HG03060 (cell line): ENCODE data around the gene B4GALT4.
A peak's percentile ranks its signal among the peaks of the same experiment; 100 is the strongest.
"Not testable (repeated sequence)": the region's sequence is repeated elsewhere in the genome, so short reads cannot be mapped to it uniquely, and the experiment has no call there.

Experiments
- ATAC-seq: cut with Tn5 transposase; IDR thresholded peaks from one replicate; pipeline ENCODE4 v1.9.1; 2021; ENCODE audit warnings: low read depth, moderate number of reproducible peaks; ENCODE audit not compliant: unreplicated experiment

Gene B4GALT4, protein sequence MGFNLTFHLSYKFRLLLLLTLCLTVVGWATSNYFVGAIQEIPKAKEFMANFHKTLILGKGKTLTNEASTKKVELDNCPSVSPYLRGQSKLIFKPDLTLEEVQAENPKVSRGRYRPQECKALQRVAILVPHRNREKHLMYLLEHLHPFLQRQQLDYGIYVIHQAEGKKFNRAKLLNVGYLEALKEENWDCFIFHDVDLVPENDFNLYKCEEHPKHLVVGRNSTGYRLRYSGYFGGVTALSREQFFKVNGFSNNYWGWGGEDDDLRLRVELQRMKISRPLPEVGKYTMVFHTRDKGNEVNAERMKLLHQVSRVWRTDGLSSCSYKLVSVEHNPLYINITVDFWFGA

DNA sequence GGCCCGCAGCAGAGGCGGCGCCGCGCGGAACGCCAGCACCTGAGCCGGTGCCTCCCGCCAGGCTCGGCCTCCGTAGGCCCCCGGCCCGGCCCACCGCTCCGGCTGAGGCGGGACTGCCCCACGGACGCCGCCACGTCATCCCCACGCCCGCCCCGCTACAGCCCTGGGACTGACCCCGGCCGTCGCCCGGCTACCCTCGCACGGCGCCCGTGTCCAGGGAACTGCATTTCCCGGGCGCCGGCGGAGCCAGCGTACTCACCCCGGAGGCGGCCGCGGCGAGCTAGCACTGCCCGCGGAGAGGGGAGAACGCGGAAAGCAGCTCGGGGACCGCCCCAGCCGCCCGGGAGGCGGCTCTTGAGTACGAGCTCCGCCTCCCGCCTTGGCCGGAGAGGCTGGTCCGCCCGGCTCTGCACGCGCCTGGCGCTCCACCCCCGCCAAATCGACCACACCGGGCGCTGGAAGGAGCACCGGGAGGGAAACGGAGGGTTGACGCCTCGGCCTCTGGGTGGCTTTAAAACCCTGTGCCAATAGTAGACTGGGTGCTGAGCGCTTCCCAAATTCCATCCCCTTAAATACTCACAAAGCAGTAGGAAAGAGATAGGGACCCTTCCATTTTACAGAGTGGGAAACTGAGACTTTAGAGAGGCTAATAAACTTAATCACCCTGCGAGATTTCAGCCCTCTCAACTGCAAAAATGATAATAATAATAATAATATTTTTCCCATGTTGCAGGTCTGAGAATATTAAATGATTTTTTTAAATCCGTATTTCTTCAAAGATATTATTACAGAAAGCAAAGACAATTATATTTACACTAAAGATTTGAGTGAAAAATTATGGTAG is at the start of gene B4GALT4:
Gene B4GALT4 (minus strand): TSS at position 288 of the 844 bp plus-strand sequence. CDS start 10,779 bp downstream, outside the sequence.
- ATAC-seq: peak; percentile 52

DNA sequence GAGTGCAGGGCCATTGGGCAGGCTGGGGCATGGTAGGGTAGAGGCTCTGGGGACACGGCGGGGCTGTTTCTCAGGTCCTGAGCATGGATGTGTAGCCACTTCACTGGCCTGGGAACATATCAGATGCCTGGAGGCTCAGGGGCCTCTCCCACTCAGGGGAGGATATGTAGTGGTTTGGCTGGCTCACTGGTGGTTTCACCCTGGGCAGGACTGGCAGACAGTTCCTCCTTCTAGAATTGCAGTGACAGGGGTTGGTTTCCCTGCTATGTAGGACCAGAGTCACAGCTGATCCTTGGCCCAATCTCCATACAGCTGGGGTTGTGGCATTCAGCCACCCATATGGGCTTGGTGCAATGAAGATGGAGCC is 48.7 kb upstream of the B4GALT4 start:
- ATAC-seq: no peak

DNA sequence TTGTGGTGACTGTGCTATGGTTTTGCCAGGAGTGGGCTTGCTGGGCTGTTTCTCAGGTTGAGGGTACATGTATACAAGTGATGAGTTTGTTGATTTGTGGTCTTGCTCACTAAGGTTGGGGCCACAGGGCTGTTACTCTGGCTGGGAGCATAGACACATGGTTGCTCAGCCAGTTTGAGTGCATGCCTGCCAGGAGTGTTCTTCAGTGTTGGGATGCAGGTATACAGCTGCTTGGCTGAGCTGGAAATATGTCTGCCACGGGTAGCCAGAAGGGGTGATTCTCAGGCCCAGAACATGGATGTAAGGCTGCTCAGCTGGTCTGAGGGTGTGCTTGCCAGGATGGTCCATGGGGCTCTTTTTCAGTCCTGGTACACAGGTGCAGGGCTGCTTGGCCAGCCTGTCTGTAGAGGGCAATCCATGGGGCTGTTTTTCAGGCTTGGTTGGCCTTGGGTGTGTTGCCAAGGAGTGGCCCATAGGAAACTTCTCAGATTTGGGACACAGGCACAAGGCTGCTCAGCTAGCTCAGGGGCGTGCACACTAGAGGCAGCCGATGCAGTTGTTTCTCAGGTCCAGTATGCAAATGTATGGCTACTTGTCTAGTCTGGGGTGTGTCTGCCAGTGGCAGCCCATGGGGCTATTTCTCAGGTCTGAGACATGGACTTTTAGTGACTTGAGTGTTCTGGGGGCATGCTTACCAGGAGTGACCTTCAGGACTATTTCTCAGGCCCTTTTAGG is 48.2 kb upstream of the B4GALT4 start:
- ATAC-seq: no peak

DNA sequence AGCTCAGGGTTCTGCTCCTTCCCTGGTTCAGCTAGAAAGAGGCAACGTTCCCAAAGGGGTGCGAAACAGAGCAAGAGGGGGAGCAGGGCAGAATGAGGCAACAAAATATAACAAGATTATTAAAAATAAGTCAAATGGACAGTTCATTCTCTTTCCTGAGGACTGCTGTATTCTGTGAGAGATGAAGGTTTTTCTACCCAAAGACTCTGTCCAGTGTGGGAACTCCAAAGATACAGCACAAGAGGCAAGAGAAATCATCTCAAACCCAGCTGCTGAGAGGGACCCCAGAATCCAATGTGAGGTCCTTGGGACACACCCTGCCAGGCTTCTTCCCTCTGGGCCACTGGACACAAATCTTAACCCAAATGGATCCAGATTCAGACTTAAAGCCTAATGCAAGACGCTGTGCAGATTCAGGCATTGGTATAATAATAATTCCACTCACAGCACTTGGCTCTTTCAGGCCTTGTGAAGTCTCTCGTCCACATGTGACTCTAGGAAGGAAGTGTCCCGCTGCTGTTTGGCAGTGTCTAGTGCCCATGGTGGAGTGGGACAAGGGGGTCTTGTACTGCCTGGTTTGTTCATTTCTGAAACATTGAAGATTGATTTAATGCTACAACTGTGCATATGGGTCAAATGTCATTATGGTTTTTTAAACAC is 39.0 kb upstream of the B4GALT4 start:
- no peak for ATAC-seq

DNA sequence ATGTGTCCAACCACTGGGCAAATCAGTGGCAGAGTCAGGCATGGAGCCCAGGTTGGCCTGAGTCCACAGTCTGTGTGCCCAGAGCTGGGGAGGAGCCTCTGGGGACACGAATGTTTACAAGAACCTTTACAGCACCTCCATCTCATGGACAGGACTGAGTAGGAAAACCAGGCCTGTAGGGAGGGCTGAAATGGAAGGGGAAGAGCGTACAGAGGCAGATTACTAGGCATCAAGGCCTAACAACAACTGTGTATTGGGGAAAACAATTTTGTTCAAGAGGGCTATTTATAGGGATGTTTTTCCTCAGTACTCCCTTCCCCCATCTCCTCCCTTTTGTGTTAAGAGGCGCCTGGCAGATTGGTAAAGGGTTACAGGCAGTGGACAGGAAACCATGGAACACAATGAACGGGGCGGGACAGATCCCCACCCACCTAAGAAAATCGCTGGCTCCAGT is 38.5 kb upstream of the B4GALT4 start:
- ATAC-seq: no peak

DNA sequence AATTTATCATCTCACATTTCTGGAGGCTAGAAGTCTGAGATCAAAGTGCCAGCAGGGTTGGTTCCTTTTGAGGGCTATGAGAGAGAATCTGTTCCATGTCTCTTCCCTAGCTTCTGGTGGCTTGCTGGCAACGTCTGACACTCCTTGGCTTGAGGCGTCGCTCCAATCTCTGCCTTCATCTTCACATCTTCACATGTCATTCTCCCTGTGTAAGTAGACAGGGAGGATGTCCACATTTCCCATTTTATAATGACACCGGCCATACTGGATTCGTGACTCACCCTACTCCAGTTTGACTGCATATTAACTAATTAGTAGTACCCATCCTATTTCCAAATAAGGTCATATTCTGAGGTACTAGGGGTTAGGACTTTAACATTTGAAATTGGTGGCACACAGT is 36.0 kb upstream of the B4GALT4 start:
- no peak for ATAC-seq

DNA sequence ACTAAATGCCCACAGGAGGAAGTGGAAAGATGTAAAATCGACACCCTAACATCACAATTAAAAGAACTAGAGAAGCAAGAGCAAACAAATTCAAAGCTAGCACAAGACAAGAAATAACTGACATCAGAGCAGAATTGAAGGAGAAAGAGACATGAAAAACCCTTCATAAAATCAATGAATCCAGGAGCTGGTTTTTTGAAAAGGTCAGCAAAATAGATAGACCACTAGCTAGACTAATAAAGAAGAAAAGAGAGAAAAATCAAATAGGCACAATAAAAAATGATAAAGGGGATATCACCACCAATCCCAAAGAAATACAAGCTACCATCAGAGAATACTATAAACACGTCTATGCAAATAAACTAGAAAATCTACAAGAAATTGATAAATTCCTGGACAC is 29.5 kb upstream of the B4GALT4 start:
- not testable (repeated sequence) for ATAC-seq

DNA sequence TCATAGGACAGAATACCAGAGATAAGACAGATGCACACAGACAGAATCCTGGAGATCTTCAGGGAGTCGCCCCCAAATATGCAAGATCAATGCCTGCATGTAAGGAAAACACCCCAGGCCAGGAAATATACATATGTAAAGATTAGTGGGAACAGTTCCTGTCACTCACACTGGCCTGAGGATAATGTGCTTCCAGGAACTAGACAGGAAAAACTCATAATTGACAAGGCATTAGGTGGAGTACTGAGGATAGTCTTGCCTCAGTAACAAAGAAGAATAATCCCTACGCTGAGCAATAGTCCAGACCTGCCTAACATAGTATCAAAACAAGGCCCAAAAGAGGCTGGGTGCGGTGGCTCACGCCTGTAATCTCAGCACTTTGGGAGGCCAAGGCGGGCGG is 20.4 kb upstream of the B4GALT4 start:
- ATAC-seq: no peak

DNA sequence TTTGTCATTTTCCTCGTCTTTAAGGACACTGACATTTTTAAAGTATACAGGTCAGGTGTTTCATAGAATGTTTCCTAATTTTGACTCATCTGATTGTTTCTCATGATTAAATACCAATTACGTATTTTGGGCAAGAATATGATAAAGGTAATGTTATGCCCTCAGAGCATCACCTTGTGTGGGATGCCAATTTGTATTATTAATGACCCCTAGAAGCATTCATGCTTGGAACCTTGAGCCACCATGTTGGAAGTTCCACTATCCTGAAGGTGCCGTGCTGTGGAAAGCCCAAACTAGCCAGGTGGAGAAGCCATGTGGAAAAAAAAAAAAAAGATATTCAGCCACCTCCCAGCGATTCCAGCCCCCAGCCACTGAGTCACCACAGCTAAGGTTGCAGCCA is 19.1 kb upstream of the B4GALT4 start:
- ATAC-seq: no peak

DNA sequence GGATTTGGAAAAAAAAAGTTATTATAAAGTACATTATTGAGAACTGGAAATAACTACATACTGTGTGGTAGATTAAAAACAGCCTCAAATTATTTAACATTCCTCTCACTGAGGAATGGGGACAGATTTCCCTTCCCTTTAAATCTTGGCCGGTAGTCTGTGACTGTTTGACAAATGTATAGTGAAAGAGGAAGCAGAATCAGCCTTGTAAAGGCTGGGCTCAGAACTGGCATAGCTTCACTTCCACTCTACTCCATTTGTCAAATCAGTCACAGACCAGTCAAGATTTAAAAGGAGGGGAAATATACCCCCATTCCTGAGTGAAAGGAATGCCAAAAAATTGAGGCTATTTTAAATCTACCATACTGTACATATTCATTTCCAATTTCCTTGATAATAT is 18.2 kb upstream of the B4GALT4 start:
- ATAC-seq: no peak

DNA sequence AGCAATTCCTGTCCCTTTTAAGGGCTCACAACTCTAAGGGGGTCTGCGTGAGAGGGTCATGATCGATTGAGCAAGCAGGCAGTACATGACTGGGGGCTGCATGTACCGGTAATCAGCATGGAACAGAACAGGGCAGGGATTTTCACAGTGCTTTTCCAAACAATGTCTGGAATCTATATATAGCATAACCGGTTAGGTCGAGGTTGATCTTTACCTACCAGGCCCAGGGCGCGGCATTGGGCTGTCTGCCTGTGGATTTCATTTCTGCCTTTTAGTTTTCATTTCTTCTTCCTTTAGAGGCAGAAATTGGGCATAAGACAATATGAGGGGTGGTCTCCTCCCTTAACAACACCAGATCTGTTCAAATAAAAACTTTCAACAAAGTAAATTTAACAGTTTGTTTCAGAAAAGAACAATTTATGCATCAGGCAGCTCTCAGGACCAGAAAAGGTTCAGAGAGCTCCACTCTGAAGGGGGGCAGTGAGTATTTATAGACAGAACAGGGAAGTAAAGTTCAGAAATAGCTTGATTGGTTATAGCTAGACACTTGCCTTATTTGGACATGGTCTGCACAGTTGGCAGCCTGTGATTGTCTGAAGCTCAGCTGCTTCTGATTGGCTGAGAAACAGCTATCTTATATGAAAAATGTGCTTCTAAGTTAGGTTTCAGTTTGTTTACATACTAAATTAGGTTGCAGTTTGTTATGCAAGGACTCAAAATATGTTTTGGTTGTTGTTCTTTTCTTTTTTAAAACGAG is 17.2 kb upstream of the B4GALT4 start:
- ATAC-seq: peak; percentile 66

DNA sequence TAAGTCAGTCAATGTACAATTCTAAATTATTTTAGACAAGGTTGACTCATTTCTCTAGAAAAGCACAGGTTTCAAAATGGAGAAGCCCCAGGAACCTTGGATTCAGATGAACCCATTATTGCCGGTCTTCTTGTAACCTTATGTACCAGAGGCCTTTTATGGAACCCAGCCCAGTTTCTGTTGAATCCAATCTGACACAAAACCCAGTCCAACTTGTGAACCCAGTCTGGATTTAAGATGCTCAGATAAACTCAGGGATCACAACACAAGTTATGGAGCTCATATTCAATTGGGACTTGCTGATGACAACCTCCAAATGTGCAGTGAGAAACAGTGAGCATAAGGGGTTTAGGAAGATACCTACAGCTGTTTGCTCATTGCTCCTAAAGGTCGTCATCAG is 16.4 kb upstream of the B4GALT4 start:
- no peak for ATAC-seq

DNA sequence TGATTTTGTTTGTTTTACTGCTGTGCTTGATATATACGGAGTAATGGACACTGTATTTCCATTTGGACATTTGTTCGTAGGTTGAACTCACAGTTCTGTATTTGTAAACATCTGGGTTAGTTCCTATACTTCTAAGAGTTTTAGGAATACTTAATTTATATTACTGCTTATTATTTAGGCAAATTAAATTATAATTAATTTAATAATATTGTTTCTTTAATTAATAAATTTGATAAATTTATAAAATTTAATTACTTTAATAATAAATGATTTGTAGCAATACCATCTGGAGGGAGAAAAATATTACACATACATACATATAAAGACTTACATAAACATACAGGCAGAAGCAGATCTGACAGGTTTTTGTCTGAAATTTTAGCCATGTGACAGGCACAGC is 14.5 kb upstream of the B4GALT4 start:
- ATAC-seq: no peak

DNA sequence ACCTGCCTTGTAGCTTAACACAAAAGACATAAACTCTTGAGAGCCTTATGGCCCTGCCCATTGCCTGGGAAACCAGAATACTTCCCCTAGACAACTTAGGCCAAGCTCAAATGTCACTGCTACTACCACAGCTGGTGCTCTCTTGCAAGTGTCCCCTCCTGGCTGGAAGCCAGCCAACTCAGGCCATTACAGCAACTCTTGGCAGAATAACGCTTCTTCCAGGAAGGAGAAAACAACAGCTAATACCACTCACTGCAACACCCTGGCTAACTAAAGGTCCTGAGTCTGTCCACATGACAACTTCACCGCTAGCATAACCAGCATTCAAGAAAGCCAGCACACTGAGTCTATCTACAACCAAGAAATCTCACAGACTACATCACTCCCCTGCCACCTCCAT is 5.1 kb upstream of the B4GALT4 start:
- no peak for ATAC-seq

DNA sequence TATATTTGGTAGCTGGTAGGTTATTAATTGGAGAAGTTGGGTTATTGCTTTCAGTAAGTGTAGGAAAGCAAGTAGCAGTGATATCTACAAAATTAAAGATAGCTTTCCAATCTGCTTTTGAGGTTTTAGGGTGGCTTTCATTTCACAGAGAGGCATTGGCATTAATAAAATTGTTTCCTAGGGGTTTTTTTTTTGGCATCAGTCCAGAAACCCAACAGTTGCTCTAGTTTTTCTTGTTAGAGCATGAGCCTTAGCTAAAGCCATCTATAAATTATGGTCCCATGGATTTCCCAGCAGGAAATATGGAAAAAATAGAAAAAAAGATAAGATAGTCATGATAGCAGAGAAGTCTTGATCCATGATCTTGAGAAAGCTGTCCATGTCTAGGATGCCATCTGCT is 3.0 kb upstream of the B4GALT4 start:
- ATAC-seq: no peak

DNA sequence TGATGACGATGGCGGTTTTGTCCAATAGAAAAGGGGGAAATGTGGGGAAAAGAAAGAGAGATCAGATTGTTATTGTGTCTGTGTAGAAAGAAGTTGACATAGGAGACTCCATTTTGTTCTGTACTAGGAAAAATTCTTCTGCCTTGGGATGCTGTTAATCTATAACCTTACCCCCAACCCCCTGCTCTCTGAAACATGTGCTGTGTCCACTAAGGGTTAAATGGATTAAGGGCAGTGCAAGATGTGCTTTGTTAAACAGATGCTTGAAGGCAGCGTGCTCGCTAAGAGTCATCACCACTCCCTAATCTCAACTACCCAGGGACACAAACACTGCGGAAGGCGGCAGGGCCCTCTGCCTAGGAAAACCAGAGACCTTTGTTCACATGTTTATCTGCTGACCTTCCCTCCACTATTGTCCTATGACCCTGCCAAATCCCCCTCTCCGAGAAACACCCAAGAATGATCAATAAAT is 2.4 kb upstream of the B4GALT4 start:
- ATAC-seq: not testable (repeated sequence)

DNA sequence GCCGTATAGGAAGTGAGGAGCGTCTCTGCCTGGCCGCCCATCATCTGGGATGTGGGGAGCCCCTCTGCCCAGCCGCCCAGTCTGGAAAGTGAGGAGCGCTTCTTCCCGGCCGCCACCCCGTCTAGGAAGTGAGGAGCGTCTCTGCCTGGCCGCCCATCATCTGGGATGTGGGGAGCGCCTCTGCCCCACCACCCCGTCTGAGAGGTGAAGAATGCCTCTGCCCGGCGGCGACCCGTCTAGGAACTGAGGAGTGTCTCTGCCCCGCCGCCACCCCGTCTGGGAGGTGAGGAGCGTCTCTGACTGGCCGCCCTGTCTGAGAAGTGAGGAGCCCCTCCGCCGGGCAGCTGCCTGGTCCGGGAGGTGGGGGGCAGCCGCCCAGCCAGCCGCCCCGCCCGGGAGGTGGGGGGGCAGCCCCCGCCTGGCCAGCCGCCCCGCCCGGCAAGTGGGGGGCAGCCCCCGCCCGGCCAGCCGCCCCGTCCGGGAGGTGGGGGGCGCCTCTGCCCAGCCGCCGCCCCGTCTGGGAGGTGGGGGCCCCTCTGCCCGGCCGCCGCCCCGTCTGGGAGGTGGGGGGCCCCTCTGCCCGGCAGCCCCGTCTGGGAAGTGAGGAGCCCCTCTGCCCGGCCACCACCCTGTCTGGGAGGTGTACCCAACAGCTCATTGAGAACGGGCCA is 1.8 kb upstream of the B4GALT4 start:
- not testable (repeated sequence) for ATAC-seq

DNA sequence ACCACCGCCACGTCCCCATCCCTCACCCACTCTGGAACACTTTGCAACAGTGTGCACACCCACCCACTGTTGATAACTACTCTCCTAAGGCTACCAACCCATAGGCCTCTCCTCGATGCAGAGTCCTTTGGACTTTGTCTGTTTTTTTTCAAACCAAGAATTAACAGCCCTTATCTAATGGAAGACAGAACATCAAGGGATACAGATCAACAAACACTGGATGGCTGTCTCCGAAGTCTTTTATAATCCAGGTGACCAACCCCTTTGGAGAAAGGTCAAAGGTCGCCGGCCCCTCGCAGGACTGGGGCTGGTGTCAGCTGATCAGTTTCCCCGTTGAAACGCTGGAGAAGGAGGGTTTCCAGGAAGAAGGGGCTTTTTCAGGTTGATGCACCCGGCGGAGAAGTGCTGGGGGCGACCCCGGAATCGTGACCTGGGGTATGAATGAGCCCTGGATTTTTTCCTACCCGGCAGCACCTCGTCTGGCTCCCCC is 532 bp downstream of the B4GALT4 start:
- ATAC-seq: no peak

DNA sequence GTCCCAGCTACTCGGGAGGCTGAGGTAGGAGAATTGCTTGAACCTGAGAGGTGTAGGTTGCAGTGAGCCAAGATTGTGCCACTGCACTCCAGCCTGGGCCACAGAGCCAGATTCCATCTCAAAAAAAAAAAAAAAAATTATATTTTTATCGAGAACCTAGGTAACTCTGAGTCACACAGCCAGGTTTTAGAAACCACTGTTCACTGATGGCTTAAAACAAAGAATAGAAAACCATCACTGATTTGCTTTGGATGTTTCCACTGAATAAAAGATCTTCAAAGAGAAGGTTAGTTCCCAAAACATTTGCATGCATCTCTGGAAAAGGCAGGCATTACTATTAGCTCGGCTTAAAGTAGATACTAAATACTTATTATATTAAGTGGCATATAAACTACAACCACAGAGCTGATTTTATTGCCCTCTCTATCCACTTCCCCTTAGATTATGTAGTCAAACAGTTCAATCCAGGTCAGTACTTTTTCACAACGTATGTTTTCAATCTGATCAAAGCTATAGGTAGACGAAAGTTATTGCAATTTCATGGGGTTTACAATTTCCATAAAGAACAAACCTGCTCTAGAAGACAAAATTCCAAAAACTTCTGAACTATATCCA is 1.4 kb downstream of the B4GALT4 start:
- no peak for ATAC-seq
